Fibroblast of lung (primary cell): Measurements from ENCODE around the gene CNN3.

ENCODE experiments used
- EZH2 ChIP-seq: IDR thresholded peaks from 2 replicates; pipeline ENCODE4 v1.5.1; 2012; ENCODE audit warnings: low read length, control low read depth, mild to moderate bottlenecking; ENCODE audit errors: missing control alignments
- TF ChIP-seq, protein P1 (sequence below), 2 donors: IDR thresholded peaks in 1 of 2; conservative IDR thresholded peaks in 1 of 2; 1 replicate in 1 of 2; 2 replicates in 1 of 2; pipeline ENCODE4 v1.5.1; 2011 to 2012; ENCODE audit warnings: low read length in 2 of 2, control low read depth in 1 of 2, inconsistent platforms in 1 of 2, low read depth in 1 of 2, mild to moderate bottlenecking in 1 of 2

DNA sequence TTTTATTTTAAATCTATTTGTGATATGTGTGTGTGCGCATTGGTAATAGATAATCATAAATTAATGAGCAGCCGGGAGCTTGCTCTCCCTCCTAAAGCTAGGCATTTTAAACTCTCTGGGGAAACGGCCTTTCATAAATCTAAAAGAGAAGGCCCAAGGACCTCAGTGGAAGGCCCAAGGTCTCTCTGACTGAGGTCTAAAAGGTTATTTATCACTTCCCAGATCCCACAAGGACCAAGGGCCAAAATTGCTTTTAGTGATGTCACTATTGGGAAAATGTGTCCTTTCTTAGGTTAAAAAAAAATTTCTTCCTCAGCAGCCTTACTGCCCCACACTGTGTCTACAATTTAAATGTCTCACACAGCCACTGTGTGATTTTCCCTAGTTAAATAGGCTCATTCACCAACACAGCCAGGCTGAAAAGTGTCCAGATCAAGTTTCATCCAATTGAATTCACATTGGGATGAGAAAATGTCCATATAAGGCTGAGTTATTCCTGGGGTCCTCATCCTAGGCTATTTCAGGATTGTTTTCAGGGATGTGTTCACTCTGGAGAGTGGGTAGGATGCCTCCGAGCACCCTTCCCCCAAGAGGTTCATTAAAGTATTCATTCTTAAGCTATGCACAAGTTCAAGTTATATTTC, 60.6 kb downstream of the CNN3 start:
- TF ChIP-seq, protein P1, sequence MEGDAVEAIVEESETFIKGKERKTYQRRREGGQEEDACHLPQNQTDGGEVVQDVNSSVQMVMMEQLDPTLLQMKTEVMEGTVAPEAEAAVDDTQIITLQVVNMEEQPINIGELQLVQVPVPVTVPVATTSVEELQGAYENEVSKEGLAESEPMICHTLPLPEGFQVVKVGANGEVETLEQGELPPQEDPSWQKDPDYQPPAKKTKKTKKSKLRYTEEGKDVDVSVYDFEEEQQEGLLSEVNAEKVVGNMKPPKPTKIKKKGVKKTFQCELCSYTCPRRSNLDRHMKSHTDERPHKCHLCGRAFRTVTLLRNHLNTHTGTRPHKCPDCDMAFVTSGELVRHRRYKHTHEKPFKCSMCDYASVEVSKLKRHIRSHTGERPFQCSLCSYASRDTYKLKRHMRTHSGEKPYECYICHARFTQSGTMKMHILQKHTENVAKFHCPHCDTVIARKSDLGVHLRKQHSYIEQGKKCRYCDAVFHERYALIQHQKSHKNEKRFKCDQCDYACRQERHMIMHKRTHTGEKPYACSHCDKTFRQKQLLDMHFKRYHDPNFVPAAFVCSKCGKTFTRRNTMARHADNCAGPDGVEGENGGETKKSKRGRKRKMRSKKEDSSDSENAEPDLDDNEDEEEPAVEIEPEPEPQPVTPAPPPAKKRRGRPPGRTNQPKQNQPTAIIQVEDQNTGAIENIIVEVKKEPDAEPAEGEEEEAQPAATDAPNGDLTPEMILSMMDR (conservative IDR thresholded peaks at IDR 0.05 in 1 of 2, IDR thresholded peaks at IDR 0.05 in 1 of 2; ENCODE audit: low read depth in 1 of 2, low read length in 2 of 2): no peak
- TF ChIP-seq EZH2: no peak
